ENCODE measurements around the gene HLA-DMB.

The HLA-DMB gene

GRCh38 chr6:32940656-32941213 is at the start of gene HLA-DMB:
Gene HLA-DMB (minus strand): TSS chr6:32941028. CDS start chr6:32940807, 221 bp downstream.
- H3K36me3 Mint-ChIP-seq (ENCODE audit: low read depth): no peaks in the 10 kb centered on the region
- peak; percentile 61 for DNase-seq
- H3K27ac Mint-ChIP-seq: peak within 1 kb of the TSS; percentile 92
- H3K9me3 Mint-ChIP-seq: peaks cover 2% of the 10 kb centered on the region
- H3K27me3 Mint-ChIP-seq: no peaks in the 10 kb centered on the region
- peaks cover 57% of the 10 kb centered on the region for H3K4me1 Mint-ChIP-seq (ENCODE audit: low read depth)
- H3K4me3 Mint-ChIP-seq: peak within 1 kb of the TSS; percentile 80

GRCh38 chr6:32989368-32989767 is 48.5 kb upstream of the HLA-DMB start:
- Mint-ChIP-seq H3K36me3 (ENCODE audit: low read depth) (no peaks in the 10 kb centered on the region), H3K4me1 (ENCODE audit: low read depth) (peaks cover 7% of the 10 kb centered on the region), H3K27me3 (peaks cover 6% of the 10 kb centered on the region), H3K4me3 (no peak overlapping the region), H3K9me3 (no peaks in the 10 kb centered on the region), H3K27ac (no peak overlapping the region)
- DNase-seq: no peak

- peak; percentile 89 for DNase-seq
- H3K9me3 Mint-ChIP-seq: no peaks in the 10 kb centered on the region
- peaks cover 33% of the 10 kb centered on the region for H3K36me3 Mint-ChIP-seq (ENCODE audit: low read depth)
- H3K4me3 Mint-ChIP-seq: no peak overlapping the region
- peaks cover 41% of the 10 kb centered on the region for H3K4me1 Mint-ChIP-seq (ENCODE audit: low read depth)
- H3K27me3 Mint-ChIP-seq: no peaks in the 10 kb centered on the region
- peak overlapping the region; percentile 80 for H3K27ac Mint-ChIP-seq
Measured at GRCh38 chr6:32984622-32985389, 44.0 kb upstream of the HLA-DMB start.

- Mint-ChIP-seq H3K4me1 (ENCODE audit: low read depth) (peaks cover 48% of the 10 kb centered on the region), H3K27ac (peak overlapping the region; percentile 80), H3K4me3 (no peak overlapping the region), H3K9me3 (no peaks in the 10 kb centered on the region), H3K36me3 (ENCODE audit: low read depth) (peaks cover 40% of the 10 kb centered on the region), H3K27me3 (no peaks in the 10 kb centered on the region)
- DNase-seq: no peak
Measured at GRCh38 chr6:32983964-32984621, 43.3 kb upstream of the HLA-DMB start.

- Mint-ChIP-seq H3K4me1 (ENCODE audit: low read depth) (peaks cover 53% of the 10 kb centered on the region), H3K27ac (peak overlapping the region; percentile 68), H3K36me3 (ENCODE audit: low read depth) (peaks cover 46% of the 10 kb centered on the region), H3K27me3 (no peaks in the 10 kb centered on the region), H3K4me3 (no peak overlapping the region), H3K9me3 (no peaks in the 10 kb centered on the region)
- no peak for DNase-seq
Measured at GRCh38 chr6:32983493-32983848, 42.6 kb upstream of the HLA-DMB start.

- Mint-ChIP-seq H3K36me3 (ENCODE audit: low read depth) (peaks cover 52% of the 10 kb centered on the region), H3K9me3 (no peaks in the 10 kb centered on the region), H3K27ac (peak overlapping the region; percentile 68), H3K4me3 (no peak overlapping the region), H3K27me3 (no peaks in the 10 kb centered on the region), H3K4me1 (ENCODE audit: low read depth) (peaks cover 59% of the 10 kb centered on the region)
- no peak for DNase-seq
Measured at GRCh38 chr6:32982702-32983492, 42.1 kb upstream of the HLA-DMB start.

- DNase-seq: no peak
- Mint-ChIP-seq H3K27me3 (no peaks in the 10 kb centered on the region), H3K4me3 (no peak overlapping the region), H3K4me1 (ENCODE audit: low read depth) (peaks cover 66% of the 10 kb centered on the region), H3K27ac (peak overlapping the region; percentile 68), H3K36me3 (ENCODE audit: low read depth) (peaks cover 59% of the 10 kb centered on the region), H3K9me3 (no peaks in the 10 kb centered on the region)
Measured at GRCh38 chr6:32982084-32982701, 41.4 kb upstream of the HLA-DMB start.

GRCh38 chr6:32980488-32981038 is 39.7 kb upstream of the HLA-DMB start:
- Mint-ChIP-seq H3K27me3 (no peaks in the 10 kb centered on the region), H3K4me3 (peak overlapping the region; percentile 14), H3K27ac (peak overlapping the region; percentile 100), H3K36me3 (ENCODE audit: low read depth) (peaks cover 76% of the 10 kb centered on the region), H3K9me3 (no peaks in the 10 kb centered on the region), H3K4me1 (ENCODE audit: low read depth) (peaks cover 82% of the 10 kb centered on the region)
- no peak for DNase-seq

- H3K4me3 Mint-ChIP-seq: peak overlapping the region; percentile 16
- no peaks in the 10 kb centered on the region for H3K27me3 Mint-ChIP-seq
- H3K36me3 Mint-ChIP-seq (ENCODE audit: low read depth): peaks cover 82% of the 10 kb centered on the region
- H3K27ac Mint-ChIP-seq: peak overlapping the region; percentile 100
- peaks cover 85% of the 10 kb centered on the region for H3K4me1 Mint-ChIP-seq (ENCODE audit: low read depth)
- DNase-seq: no peak
- H3K9me3 Mint-ChIP-seq: no peaks in the 10 kb centered on the region
Measured at GRCh38 chr6:32979720-32980487, 39.1 kb upstream of the HLA-DMB start.

- Mint-ChIP-seq H3K9me3 (no peaks in the 10 kb centered on the region), H3K27ac (peak overlapping the region; percentile 100), H3K27me3 (no peaks in the 10 kb centered on the region), H3K4me3 (peak overlapping the region; percentile 92), H3K4me1 (ENCODE audit: low read depth) (peaks cover 67% of the 10 kb centered on the region), H3K36me3 (ENCODE audit: low read depth) (peaks cover 100% of the 10 kb centered on the region)
- no peak for DNase-seq
Measured at GRCh38 chr6:32977953-32978324, 37.1 kb upstream of the HLA-DMB start.

GRCh38 chr6:32977272-32977952 is 36.6 kb upstream of the HLA-DMB start:
- Mint-ChIP-seq H3K4me1 (ENCODE audit: low read depth) (peaks cover 63% of the 10 kb centered on the region), H3K27me3 (no peaks in the 10 kb centered on the region), H3K4me3 (peak overlapping the region; percentile 92), H3K36me3 (ENCODE audit: low read depth) (peaks cover 100% of the 10 kb centered on the region), H3K9me3 (no peaks in the 10 kb centered on the region), H3K27ac (peak overlapping the region; percentile 100)
- no peak for DNase-seq

- H3K4me1 Mint-ChIP-seq (ENCODE audit: low read depth): peaks cover 58% of the 10 kb centered on the region
- H3K4me3 Mint-ChIP-seq: peak overlapping the region; percentile 92
- no peaks in the 10 kb centered on the region for H3K27me3 Mint-ChIP-seq
- H3K9me3 Mint-ChIP-seq: no peaks in the 10 kb centered on the region
- no peak for DNase-seq
- H3K27ac Mint-ChIP-seq: peak overlapping the region; percentile 100
- H3K36me3 Mint-ChIP-seq (ENCODE audit: low read depth): peaks cover 100% of the 10 kb centered on the region
Measured at GRCh38 chr6:32976334-32977069, 35.7 kb upstream of the HLA-DMB start.

All from activated T-cell treated with anti-CD3 and anti-CD28 coated beads, Interleukin-2, amount 50 U/mL, for 24 hours (primary cell).